Right lobe of liver (tissue), 4 donors: ENCODE results near the gene STAT3.

Experiments used
- CTCF ChIP-seq, 4 donors: fragments of 200-600 bp in 3 of 4; fragments of 450-650 bp in 1 of 4; IDR thresholded peaks; one replicate each; pipeline versions ENCODE4 v1.5.1 to v1.8.0; 2016 to 2022; ENCODE audit warnings: antibody characterized with exemption in 4 of 4, mild to moderate bottlenecking in 2 of 4
- POLR2A ChIP-seq: fragments of 450-650 bp; IDR thresholded peaks from one replicate; pipeline ENCODE4 v1.6.1; 2017; ENCODE audit warnings: antibody characterized with exemption, mild to moderate bottlenecking
- donor health status: DM: no; HTN: no; CAD: no.
- donor health status: DM: no; HTN: no; CAD: no.
- donor health status: DM: no; HTN: yes; CAD: no.

DNA sequence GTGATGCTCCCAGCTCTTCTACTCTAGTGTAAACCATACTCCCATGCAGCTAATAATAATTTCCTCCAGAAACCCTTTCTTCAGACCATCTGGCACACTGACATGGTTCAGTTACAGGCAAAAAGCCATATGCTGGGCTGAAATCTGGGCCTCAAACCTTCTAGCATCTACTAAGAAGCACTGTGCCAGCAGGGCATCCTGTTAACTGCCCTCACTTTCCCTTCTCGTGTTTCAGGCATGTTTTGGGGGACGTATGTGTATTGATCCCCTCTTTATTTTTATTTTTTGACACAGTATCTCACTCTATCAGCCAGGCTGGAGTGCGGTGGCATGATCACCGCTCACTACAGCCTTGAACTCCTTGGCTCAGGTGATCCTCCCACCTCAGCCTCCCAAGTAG is 66.7 kb downstream of the STAT3 start:
- TF ChIP-seq CTCF (IDR thresholded peaks at IDR 0.05) (no peak), POLR2A (no peak)
